ENCODE measurements around the gene PPP1R9B. TPM values are rescaled to one million over a fixed set of nuclear protein-coding genes. Genes with fewer than 3 reads are reported as not detected.

PPP1R9B gene
- total and polyA plus RNA-seq, 2 experiments from 2014 or later: 6.2 to 59.4 TPM

- Histone ChIP-seq H3K27me3 (no peaks in the 10 kb centered on the region), H3K4me1 (ENCODE audit: low read depth) (peaks cover 9% of the 10 kb centered on the region), H3K27ac (no peak overlapping the region), H3K4me3 (peak overlapping the region; percentile 1), H3K9me3 (ENCODE audit: low read depth) (no peaks in the 10 kb centered on the region), H3K36me3 (no peaks in the 10 kb centered on the region)
- peak; percentile 71 to 90 for DNase-seq (ENCODE audit: low read depth in 1 of 2, low spot score in 1 of 2)
- peak; percentile 65 for TF ChIP-seq CTCF (IDR thresholded peaks at IDR 0.05; ENCODE audit: low read depth, low read length)
Observed at GRCh38 chr17:50117202-50118051, 33.0 kb downstream of the PPP1R9B start.

- H3K4me3 ChIP-seq: no peak overlapping the region
- no peaks in the 10 kb centered on the region for H3K27me3 ChIP-seq
- no peaks in the 10 kb centered on the region for H3K9me3 ChIP-seq (ENCODE audit: low read depth)
- no peak for TF ChIP-seq CTCF (IDR thresholded peaks at IDR 0.05; ENCODE audit: low read depth, low read length)
- H3K36me3 ChIP-seq: no peaks in the 10 kb centered on the region
- DNase-seq (ENCODE audit: low read depth in 1 of 2, low spot score in 1 of 2): no peak
- H3K27ac ChIP-seq: no peak overlapping the region
- H3K4me1 ChIP-seq (ENCODE audit: low read depth): peaks cover 24% of the 10 kb centered on the region
Observed at GRCh38 chr17:50115756-50116155, 34.7 kb downstream of the PPP1R9B start.

- DNase-seq (ENCODE audit: low read depth in 1 of 2, low spot score in 1 of 2): peak; percentile 75 to 79
- no peaks in the 10 kb centered on the region for H3K9me3 ChIP-seq (ENCODE audit: low read depth)
- TF ChIP-seq CTCF (IDR thresholded peaks at IDR 0.05; ENCODE audit: low read depth, low read length): peak; percentile 83
Observed at GRCh38 chr17:50114849-50115357, 35.6 kb downstream of the PPP1R9B start.

GRCh38 chr17:50114401-50114800 lies 36.1 kb downstream of the PPP1R9B start:
- H3K4me3 ChIP-seq: no peak overlapping the region
- no peaks in the 10 kb centered on the region for H3K27me3 ChIP-seq
- H3K4me1 ChIP-seq (ENCODE audit: low read depth): peaks cover 28% of the 10 kb centered on the region
- H3K36me3 ChIP-seq: no peaks in the 10 kb centered on the region
- DNase-seq (ENCODE audit: low read depth in 1 of 2, low spot score in 1 of 2): no peak
- TF ChIP-seq CTCF (IDR thresholded peaks at IDR 0.05; ENCODE audit: low read depth, low read length): no peak
- H3K9me3 ChIP-seq (ENCODE audit: low read depth): no peaks in the 10 kb centered on the region
- no peak overlapping the region for H3K27ac ChIP-seq

More at GRCh38 chr17:50114849-50115357, 35.6 kb downstream of the PPP1R9B start:
- no peaks in the 10 kb centered on the region for H3K36me3 ChIP-seq
- H3K4me3 ChIP-seq: no peak overlapping the region
- H3K27me3 ChIP-seq: no peaks in the 10 kb centered on the region
- no peak overlapping the region for H3K27ac ChIP-seq
- peaks cover 28% of the 10 kb centered on the region for H3K4me1 ChIP-seq (ENCODE audit: low read depth)

- no peak for TF ChIP-seq CTCF (IDR thresholded peaks at IDR 0.05; ENCODE audit: low read depth, low read length)
- H3K27ac ChIP-seq: peak overlapping the region; percentile 100
- H3K4me1 ChIP-seq (ENCODE audit: low read depth): peaks cover 33% of the 10 kb centered on the region
- H3K27me3 ChIP-seq: no peaks in the 10 kb centered on the region
- no peak for DNase-seq (ENCODE audit: low read depth in 1 of 2, low spot score in 1 of 2)
- no peaks in the 10 kb centered on the region for H3K36me3 ChIP-seq
- H3K9me3 ChIP-seq (ENCODE audit: low read depth): no peaks in the 10 kb centered on the region
- H3K4me3 ChIP-seq: no peak overlapping the region
Observed at GRCh38 chr17:50113624-50114320, 36.7 kb downstream of the PPP1R9B start.
